ENCODE measurements around the gene CCDC88B.

- TF ChIP-seq SIN3A (IDR thresholded peaks at IDR 0.05; ENCODE audit: borderline replicate concordance, insufficient read depth, low read length) (no peak), REST (IDR thresholded peaks at IDR 0.05; ENCODE audit: insufficient read depth in 1 of 2, low read depth in 2 of 2, low read length in 2 of 2) (no peak), FOXP2 (optimal IDR thresholded peaks at IDR 0.05; ENCODE audit: borderline replicate concordance, extremely low read depth, extremely low read length, insufficient read depth) (no peak), POLR2AphosphoS5 (IDR thresholded peaks at IDR 0.05; ENCODE audit: low read depth, low read length) (no peak), TAF1 (IDR thresholded peaks at IDR 0.05; ENCODE audit: borderline replicate concordance, insufficient read depth, low read length) (no peak)
Measured at GRCh38 chr11:64388894-64389293, 48.9 kb downstream of the CCDC88B start.

Measured in PFSK-1 (cell line).